Measurements from ENCODE around the gene PHAF1. TPM values are rescaled to one million over a fixed set of nuclear protein-coding genes. Genes with fewer than 3 reads are reported as not detected.

PHAF1 gene
- total and polyA plus RNA-seq, 9 of the 15 experiments (the other 6 are each of a cell fraction or from before 2014, with no cell fraction given) = 5.1 to 25.4 (median 13.8) TPM

DNA sequence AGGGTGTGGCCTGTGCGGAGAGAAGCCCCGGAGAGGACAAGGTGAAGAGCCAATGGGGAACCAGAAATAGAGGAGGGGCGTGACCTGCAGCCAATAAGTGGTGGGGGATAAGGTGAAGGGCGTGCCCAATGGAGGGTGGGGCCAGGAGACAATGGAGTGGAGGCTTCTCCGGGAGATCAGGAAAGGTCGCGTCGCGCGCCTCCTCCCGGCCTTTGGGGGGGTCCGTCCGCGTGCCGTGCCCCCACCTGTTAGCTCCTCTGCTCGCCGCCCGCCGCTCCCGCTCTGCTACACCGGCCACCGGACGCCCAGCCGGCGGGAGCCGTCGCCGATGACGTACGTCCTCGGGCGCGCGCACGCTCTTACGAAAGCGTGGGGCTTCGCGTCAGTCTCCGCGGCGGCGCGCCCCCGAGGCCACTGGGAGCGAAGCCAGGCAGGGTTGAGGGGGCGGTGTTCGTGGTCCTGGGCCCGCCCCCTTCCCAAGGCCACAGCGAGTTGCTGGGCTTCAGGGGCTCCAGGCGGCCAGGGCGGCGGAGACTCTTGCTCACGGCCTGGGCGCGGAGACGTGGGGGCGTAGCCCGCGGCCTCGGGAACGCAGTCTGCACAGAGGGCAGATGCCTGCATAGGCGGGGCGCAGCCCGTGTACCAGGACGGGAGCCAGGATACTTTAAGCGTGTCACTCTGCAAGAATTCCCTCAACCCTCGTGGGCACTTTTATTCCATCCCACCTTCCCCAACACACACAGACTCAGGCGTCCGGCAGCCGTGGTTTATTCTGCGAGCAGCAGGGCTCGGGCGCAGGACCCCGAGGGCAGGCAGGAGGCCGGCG is 74.1 kb downstream of the PHAF1 start, which contains the start of gene MATCAP1:
Gene MATCAP1, minus strand, starts transcription at position 337 of the 826 bp plus-strand sequence. CDS start 3,353 bp downstream, outside the sequence.
- BruUV-seq (replicated peaks) = no TSS peak
- H3K36me3 ChIP-seq (ENCODE audit: control insufficient read depth, insufficient read depth, low read length) = no peaks in the 10 kb centered on the region
- peak within 1 kb of the TSS; percentile 91 for H2AFZ ChIP-seq (ENCODE audit: low read depth, low read length)
- WGBS (ENCODE audit: insufficient coverage, low coverage, missing lambda C conversion rate) = 5% methylated on average over 72 of the region's 77 CpGs
- H3K27me3 ChIP-seq (ENCODE audit: control insufficient read depth in 2 of 2, insufficient read depth in 2 of 2, low read length in 2 of 2) = no peaks in the 10 kb centered on the region
- H3K9me1 ChIP-seq (ENCODE audit: control insufficient read depth, insufficient read depth, low read length) = no peaks in the 10 kb centered on the region
- no peaks in the 10 kb centered on the region for H3K9me3 ChIP-seq (replicated peaks; ENCODE audit: control insufficient read depth, insufficient read depth, low read depth, low read length)
- ChIA-PET POLR2A (interaction anchor here (1.4 kb wide), 1 partner anchor 19 kb away, joined by 3 read pairs; no protein-coding TSS in a partner anchor), CTCF (ENCODE audit: low intra/inter-chr PET ratio) (interaction anchor here (1.2 to 1.4 kb wide), 2 partner anchors 29 to 207 kb away, joined by 3 to 5 read pairs; no protein-coding TSS in a partner anchor)
- intact Hi-C loops (cut with micrococcal nuclease) = loop anchor here (1.0 to 10.0 kb wide), 3 partner anchors 62 to 229 kb away; no protein-coding TSS in a partner anchor
- peak within 1 kb of the TSS; percentile 99 for H3K4me2 ChIP-seq (ENCODE audit: insufficient read depth, low read length)
- H3K27ac ChIP-seq (ENCODE audit: extremely low read depth, low read depth, low read length) = peak within 1 kb of the TSS; percentile 91
- peaks cover 14% of the 10 kb centered on the region for H3K79me2 ChIP-seq (ENCODE audit: control insufficient read depth, insufficient read depth, low read length)
- in situ Hi-C loops (cut with MboI) = no loop called here
- peaks cover 13 to 50% of the 10 kb centered on the region in 2 experiments for H3K4me1 ChIP-seq (replicated peaks in 1 of 2; ENCODE audit: control insufficient read depth in 2 of 2, insufficient read depth in 2 of 2, low read length in 2 of 2)
- peak; percentile 97 for ATAC-seq
- H4K20me1 ChIP-seq (replicated peaks; ENCODE audit: control insufficient read depth, insufficient read depth, low read length) = peaks cover 11% of the 10 kb centered on the region
- FAIRE-seq = peak; percentile 100
- peak; percentile 98 to 100 (median 98) for DNase-seq (ENCODE audit: extremely low read depth in 1 of 4, low spot score in 3 of 4)
- H3K4me3 ChIP-seq = peak within 1 kb of the TSS; percentile 61
- peak within 1 kb of the TSS; percentile 81 to 97 for H3K9ac ChIP-seq (ENCODE audit: insufficient read depth in 1 of 2, low read depth in 2 of 2, low read length in 2 of 2)
- TF ChIP-seq RB1 (IDR thresholded peaks at IDR 0.05; ENCODE audit: low read depth) (peak; percentile 83), ETV6 (IDR thresholded peaks at IDR 0.05; ENCODE audit: borderline replicate concordance in 1 of 2, low read depth in 2 of 2, low read length in 1 of 2) (no peak), ETV6 (CRISPR knock-in tag; IDR thresholded peaks at IDR 0.05; ENCODE audit: borderline replicate concordance) (no peak), SLC30A9 (CRISPR knock-in tag; IDR thresholded peaks at IDR 0.05) (no peak), FOS (IDR thresholded peaks at IDR 0.05; ENCODE audit: extremely low read depth, insufficient read length) (peak; percentile 95), TRIM25 (IDR thresholded peaks at IDR 0.05; ENCODE audit: borderline replicate concordance) (no peak), GATA2 (CRISPR knock-in tag; IDR thresholded peaks at IDR 0.05) (no peak), TCF7L2 (IDR thresholded peaks at IDR 0.05; ENCODE audit: low read depth, low read length) (no peak), MTF1 (CRISPR knock-in tag; IDR thresholded peaks at IDR 0.05; ENCODE audit: borderline replicate concordance) (no peak), SRSF7 (optimal IDR thresholded peaks at IDR 0.05; ENCODE audit: low read depth, low read length) (no peak)
- TF ChIP-seq, protein P1, sequence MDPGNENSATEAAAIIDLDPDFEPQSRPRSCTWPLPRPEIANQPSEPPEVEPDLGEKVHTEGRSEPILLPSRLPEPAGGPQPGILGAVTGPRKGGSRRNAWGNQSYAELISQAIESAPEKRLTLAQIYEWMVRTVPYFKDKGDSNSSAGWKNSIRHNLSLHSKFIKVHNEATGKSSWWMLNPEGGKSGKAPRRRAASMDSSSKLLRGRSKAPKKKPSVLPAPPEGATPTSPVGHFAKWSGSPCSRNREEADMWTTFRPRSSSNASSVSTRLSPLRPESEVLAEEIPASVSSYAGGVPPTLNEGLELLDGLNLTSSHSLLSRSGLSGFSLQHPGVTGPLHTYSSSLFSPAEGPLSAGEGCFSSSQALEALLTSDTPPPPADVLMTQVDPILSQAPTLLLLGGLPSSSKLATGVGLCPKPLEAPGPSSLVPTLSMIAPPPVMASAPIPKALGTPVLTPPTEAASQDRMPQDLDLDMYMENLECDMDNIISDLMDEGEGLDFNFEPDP (CRISPR knock-in tag; IDR thresholded peaks at IDR 0.05) = no peak
- TF ChIP-seq, protein P2, sequence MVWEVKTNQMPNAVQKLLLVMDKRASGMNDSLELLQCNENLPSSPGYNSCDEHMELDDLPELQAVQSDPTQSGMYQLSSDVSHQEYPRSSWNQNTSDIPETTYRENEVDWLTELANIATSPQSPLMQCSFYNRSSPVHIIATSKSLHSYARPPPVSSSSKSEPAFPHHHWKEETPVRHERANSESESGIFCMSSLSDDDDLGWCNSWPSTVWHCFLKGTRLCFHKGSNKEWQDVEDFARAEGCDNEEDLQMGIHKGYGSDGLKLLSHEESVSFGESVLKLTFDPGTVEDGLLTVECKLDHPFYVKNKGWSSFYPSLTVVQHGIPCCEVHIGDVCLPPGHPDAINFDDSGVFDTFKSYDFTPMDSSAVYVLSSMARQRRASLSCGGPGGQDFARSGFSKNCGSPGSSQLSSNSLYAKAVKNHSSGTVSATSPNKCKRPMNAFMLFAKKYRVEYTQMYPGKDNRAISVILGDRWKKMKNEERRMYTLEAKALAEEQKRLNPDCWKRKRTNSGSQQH (CRISPR knock-in tag; IDR thresholded peaks at IDR 0.05) = no peak
- TF ChIP-seq, protein P3, sequence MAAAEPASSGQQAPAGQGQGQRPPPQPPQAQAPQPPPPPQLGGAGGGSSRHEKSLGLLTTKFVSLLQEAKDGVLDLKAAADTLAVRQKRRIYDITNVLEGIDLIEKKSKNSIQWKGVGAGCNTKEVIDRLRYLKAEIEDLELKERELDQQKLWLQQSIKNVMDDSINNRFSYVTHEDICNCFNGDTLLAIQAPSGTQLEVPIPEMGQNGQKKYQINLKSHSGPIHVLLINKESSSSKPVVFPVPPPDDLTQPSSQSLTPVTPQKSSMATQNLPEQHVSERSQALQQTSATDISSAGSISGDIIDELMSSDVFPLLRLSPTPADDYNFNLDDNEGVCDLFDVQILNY (CRISPR knock-in tag; IDR thresholded peaks at IDR 0.05) = no peak
- TF ChIP-seq, protein P4, sequence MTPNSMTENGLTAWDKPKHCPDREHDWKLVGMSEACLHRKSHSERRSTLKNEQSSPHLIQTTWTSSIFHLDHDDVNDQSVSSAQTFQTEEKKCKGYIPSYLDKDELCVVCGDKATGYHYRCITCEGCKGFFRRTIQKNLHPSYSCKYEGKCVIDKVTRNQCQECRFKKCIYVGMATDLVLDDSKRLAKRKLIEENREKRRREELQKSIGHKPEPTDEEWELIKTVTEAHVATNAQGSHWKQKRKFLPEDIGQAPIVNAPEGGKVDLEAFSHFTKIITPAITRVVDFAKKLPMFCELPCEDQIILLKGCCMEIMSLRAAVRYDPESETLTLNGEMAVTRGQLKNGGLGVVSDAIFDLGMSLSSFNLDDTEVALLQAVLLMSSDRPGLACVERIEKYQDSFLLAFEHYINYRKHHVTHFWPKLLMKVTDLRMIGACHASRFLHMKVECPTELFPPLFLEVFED (CRISPR knock-in tag; conservative IDR thresholded peaks at IDR 0.05) = 0 out of 2 replicates have a peak, but pooled peaks have one; percentile 40

Data from K562 (cell line).